ENCODE measurements around the gene C5orf15.

DNA sequence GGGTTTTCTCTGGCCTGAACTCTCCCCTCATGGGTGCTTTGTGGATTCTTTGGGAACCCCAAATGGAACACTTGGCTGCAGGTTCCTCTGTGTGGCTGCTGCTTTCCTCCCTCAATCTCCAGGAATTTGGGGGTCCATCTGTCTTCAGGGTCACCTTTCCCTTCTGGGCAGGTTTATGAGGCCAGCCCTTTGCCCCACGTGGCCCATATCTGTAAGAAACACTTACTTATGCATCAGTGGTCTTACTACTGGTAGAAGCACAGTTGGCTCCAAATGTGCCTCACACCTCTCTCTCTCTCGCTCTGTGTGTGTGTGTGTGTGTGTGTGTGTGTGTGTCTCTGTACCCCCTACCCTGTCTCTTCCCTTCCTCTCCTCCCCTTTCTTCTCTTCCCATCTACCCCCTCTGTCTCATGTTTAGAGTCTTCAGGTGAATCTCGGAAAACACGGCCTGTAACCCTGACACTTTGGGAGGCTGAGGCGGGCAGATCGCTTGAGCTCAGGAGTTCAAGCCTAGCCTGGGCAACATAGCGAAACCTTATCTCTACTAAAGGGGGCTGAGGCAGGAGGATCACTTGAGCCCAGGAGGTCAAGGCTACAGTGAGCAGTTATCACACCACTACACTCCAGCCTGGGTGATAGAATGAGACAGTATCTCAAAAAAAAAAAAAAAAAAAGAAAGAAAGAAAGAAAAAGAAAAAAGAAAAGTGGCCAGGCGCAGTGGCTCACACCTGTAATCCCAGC lies 26.8 kb downstream of the C5orf15 start:
- TF ChIP-seq, protein P1, sequence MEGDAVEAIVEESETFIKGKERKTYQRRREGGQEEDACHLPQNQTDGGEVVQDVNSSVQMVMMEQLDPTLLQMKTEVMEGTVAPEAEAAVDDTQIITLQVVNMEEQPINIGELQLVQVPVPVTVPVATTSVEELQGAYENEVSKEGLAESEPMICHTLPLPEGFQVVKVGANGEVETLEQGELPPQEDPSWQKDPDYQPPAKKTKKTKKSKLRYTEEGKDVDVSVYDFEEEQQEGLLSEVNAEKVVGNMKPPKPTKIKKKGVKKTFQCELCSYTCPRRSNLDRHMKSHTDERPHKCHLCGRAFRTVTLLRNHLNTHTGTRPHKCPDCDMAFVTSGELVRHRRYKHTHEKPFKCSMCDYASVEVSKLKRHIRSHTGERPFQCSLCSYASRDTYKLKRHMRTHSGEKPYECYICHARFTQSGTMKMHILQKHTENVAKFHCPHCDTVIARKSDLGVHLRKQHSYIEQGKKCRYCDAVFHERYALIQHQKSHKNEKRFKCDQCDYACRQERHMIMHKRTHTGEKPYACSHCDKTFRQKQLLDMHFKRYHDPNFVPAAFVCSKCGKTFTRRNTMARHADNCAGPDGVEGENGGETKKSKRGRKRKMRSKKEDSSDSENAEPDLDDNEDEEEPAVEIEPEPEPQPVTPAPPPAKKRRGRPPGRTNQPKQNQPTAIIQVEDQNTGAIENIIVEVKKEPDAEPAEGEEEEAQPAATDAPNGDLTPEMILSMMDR (conservative IDR thresholded peaks at IDR 0.05): no peak
- TF ChIP-seq ZFX (IDR thresholded peaks at IDR 0.05): no peak
